SIG-M5 treated with dmso at 0.1 percent for 504 hours (cell line): Measurements from ENCODE around the gene NUP93.

Experiments
- DNase-seq: peaks from one replicate; lab custom pipeline; 2025; ENCODE audit not compliant: unreplicated experiment; lab: John Stamatoyannopoulos, UW

NUP93 gene

DNA sequence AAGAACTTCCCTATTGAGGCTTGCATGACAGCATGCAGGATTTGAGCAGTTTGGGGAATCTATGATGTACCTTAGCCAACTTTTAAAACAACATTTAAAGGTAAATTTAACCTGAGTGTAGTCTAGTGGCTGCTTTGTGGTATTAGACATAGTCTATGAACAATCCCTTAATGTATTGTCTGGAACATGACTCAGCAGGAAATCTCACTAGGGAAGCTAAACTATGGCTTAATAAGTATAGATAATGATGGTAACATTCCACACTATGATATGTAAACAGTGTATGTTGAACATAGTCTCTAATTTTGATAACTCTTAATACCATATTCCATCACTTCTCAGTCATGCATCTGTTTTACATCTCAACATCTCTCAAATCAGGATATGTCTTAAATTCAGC lies 83.0 kb downstream of the NUP93 start:
- DNase-seq: no peak

DNA sequence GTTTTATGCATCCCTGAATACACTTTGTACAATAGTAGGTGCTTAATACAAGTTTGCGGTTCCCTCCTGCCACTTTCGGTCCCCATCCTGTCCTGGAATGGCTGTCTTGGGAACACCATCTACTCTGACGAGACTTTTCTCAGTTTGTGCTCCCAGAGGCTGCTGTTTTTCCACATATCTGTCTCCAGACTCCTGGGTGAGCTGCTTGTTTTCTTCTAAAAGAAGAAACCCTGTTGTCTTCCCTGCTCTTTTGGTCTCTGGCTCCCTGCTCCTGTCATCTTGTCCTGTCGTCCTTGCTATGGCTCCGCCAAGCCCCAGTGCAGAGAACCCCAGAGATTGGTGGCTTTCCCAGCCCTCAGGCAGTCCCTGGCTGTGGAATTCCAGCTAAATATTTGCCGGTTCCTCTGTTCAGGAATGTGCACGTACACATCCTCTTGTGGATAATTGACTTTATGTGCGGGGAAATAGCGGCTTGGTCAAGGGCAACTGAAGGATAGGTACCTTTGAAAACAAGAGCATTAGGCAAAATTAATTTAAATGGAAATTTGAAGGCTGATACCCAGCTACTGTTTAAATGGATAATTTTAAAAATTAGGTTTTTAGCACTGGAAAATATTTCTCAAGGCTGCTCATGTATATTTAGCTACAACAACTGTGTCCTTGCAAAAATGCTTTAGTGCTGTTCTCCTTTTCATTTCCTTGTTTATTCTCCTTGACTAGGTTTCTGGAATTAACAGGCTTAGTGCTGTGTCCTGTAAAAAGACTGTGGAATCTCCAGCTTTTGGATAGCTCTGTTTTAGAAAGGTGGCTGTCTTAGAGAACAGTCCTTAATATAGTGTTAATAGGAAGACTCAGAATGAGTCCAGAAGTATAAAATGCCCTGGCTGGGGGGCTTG lies 84.9 kb downstream of the NUP93 start:
- no peak for DNase-seq

DNA sequence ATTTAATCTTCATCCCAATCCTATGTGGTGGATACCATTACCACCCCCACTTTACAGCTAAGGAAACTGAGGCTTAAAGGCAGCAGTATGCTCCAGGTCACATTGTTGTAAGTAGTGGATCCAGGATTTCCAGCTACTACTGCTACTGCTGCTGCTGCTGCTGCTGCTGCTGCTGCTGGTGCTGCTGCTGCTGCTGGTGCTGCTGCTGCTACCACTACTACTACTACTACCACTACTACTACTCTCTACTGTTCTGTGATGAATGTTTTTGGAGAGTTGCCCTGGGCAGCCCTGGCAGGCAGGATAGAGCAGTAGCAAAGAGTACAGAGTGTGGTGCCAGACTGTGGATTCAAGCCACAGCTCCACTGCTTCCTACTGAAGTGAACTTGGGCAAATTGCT lies 85.8 kb downstream of the NUP93 start:
- DNase-seq: no peak

DNA sequence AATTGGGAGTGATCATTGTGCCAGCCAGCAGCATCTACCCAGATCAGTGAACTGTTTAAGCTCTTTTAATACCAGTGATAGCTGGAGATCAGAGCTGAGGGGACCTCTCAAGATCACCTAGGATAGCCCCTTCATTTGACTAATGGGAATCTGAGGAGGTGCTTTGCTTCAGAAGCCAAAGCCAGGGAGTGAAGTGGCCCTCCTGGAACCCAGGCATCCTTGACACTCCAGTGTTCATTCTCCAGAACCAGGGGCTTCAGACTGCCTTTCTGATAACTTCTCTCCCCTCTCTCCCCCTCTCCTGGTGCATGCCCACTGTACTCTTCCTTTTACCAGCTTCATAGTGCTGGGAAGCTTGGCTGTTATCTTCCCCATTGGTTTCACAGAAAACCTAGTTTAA lies 87.1 kb downstream of the NUP93 start:
- DNase-seq: no peak

DNA sequence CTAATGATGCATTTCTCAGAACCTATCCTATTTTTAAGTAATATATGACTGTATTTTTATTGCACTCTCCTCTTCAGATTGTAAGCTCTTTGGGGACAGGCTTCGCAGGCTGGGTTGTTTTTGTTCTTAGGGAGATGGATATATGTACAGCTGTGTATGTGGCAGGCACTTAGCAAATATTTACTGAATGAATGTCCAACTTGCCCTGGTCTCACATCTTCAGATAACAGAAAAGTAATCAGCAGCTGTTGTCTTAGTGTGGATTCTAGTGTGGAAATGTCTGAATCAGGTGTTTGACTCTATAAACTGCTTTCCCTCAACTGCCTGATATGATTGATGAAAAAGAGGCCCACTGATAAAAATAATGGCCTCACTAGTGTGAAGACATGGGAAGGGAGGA lies 88.0 kb downstream of the NUP93 start:
- no peak for DNase-seq

DNA sequence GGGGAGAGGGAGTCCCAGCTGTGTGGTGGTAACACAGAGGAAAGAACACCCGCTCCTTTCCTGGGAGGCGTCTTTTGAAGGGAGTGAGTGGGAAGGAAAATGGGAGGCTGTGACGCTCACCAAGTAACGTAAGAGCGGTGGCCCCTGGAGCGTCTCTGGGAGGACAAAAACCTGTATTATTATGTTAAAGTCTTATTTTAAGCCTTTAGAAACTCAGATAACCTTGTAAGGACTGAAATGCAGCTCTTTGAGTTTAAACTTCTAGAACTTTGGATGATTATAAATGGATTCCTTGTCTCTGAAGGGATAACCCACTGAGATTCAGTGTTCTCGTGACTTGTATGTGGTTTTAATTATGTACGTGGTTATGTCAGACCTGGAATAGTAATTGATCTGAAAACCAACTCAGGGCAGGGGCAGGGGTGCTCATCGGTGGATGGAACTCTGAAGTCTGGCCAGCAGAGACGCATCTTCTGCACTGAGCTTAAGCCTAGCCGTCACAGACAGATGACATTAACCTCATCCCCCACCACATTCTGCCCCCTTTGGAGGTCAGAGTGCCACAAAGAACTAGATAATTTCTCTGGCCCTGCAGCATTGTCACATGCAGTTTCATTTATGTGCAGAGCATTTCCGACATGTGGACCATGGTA lies 93.3 kb downstream of the NUP93 start:
- no peak for DNase-seq

DNA sequence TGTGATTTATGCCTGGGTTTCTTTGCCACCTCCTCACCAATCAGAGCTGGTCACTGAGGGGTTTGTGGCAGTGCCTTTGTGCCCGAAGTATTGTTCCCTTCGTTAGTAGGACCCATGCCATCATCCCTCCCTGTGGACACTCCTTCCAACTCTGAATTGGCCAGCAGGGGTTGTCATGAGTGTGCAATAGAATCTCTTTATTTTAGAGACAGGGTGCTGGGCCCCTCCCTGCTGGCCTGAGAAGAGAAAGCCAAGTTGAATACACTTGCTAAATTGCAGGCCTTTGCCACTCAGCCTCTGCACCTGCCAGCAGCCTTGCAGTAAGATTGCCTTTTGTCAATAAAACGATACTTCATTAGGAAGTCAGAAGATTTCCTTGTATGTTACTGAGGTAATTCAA lies 94.4 kb downstream of the NUP93 start:
- no peak for DNase-seq

DNA sequence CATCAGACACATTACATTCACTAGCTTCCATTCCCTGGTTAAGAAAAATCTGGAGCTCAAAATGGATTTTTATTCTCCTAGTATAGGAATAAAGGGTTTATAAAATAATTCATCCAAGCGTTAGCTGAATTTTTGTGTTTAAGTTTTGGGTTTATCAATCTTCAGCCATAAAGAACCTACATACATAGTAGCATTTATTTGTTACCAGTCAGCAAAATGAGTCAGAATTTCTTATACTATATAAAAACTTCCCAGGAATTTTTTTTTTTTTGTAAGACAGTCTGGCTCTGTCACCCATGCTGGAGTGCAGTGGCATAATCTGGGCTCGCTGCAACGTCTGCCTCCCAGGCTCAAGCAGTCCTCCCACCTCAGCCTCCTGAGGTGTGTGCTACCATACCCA lies 94.9 kb downstream of the NUP93 start:
- DNase-seq: no peak

DNA sequence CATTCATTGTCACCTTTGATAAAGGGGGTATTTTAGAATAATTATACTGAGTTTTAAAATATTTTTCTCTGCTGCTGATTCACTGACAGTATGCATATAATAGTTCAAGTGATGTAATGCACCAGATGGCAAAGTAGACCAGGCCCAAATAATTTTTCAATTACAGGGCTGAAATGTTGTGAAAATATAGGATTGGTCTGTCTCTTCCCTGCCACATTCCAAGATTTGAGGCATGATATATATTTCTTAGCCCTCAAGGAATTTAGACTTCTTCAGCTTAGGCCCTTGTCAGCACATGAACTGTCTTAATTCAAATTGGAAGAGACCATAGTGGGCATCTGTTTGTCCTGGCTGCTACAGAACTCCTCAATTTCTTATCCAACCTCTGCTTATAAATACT lies 95.9 kb downstream of the NUP93 start:
- DNase-seq: no peak

DNA sequence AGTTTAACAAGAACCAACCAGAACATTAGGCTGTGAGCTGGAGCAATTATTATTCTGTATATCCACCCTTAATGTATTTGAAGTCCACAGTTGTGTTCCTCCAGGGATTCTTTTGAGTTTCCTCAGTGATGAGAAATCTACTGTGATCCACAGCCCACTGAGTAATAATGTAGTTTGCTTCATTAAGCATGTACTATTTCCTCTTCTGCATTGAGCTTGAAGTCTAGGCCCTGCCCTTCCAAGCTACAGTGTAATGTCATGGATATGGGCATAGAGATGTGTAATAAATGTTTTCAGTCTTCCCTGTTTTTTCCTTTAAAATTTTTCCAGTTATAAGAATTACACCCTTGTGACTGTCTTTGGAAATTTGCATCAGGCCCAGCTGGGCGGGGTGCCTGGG lies 98.7 kb downstream of the NUP93 start:
- no peak for DNase-seq

DNA sequence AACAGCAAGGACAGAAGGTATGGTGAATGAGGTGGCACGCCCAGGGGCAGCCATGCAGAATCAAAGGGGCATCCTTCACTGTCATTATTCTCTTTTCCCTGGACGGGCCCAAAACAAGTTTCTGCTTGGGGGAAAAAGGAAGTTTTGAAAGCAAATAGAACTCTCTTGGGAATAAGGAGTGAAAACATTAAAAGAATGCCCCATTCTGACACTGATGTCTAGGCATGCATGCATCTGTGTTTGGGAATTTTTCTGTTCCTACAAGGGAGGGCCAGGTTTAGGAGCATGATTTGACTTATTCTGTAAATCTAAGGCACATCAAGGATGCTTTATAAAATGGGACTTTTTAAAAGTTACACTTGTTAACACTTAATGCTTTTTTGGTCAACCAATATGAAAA lies 100.7 kb downstream of the NUP93 start:
- no peak for DNase-seq

DNA sequence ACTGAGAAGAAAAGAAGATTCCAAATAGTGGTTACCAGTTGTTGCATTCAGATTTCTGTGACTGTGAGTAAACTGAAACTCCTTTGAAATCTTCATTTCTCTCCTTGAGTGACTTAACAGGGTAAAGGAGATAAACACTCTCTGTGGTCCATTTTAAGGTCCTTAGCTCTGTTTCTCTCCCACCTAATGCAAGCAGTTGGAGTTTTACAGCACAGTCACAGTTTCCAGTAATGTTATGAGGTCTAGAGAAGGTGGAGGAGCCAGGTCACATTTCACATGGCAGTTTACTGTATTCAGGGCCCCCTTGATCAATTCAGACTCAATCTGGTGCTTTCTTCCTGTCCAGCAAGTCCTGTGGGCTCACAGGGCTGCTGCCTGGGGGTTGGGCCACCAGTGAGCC lies 102.8 kb downstream of the NUP93 start:
- no peak for DNase-seq

DNA sequence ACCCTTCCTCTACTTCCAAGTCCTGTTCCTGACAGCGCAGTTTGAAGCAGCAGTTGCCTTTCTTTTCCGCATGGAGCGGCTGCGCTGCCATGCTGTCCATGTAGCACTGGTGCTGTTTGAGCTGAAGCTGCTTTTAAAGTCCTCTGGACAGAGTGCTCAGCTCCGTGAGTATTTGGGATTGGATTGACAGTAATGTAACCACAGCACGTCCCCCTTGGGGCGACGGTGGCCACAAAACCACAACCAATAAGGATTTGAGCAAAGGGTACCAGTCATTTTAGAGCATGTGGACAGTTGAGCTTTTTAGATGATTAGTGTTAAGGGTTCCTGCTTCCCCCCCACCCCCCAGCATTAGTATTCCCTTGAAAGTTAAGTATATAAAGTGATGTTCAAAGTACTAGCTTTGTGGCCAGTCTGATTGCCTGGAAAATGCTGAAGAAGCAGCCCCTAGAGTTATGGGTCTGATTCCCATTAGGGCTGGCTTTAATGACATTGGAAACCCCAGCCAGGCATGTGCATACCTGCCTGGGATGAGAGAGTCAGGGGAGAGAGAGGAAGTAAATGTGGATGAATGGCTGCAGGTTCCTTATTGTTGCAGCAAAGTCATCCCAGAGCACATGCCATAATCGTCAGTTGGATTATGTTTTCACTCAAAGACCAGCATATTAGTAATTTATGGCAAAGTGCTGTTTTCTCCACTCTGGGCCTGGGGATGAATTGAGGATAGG lies 103.5 kb downstream of the NUP93 start:
- no peak for DNase-seq

DNA sequence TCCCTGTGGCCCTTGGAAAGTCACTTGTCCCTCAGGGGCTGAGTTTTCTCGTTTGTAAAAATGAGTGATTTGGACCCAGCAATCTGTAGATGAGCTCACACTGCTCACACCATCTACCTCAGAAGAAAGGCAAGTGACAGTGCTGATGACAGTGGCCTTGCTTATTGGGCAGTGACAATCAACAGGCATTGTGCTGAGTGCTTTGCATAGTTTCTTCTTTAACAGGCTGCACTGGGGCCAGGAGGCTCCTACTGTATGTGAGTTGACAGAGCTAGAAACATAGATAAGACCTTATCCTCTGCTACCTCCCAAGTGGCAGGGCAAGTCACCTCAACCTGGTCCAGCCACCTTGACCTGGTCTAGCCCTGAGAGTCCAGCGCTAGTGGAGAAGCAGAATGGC lies 105.4 kb downstream of the NUP93 start:
- no peak for DNase-seq

DNA sequence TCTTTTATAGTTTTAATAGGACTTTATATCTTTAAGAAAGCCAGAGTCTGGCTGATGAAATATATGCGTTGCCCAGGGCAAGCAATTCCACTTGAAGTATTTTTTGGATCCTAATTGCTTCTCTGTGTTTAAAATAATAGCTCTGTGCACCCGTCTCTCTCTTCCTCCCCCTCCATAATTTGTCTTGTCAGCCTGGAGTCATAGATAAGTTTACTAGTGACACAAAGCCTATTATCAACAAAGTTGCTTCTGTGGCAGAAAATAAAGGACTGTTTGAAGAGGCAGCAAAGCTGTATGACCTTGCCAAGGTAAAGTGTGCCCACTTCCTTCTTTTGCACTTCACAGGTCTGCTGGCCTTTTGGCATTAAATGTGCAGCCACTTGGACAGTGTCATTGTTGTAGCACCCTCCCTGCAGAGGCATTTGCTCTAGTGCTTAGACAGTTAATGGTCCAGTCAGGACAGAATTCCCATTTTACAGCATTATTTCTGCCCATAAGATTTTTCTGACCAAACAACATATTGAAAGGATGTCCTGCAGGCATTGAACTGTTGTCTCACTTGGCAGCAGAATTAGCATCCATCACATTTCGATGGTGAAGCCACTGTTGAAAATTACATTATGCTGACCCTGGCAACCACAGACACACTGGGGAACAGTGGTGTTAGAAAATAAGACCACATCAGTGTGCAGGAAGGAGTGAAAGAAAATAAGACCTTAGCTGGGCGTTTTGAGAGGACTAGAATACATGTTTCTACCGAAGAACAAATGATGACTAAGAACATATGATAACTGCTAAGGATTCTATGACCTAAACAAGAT lies 106.7 kb downstream of the NUP93 start:
- DNase-seq: no peak

DNA sequence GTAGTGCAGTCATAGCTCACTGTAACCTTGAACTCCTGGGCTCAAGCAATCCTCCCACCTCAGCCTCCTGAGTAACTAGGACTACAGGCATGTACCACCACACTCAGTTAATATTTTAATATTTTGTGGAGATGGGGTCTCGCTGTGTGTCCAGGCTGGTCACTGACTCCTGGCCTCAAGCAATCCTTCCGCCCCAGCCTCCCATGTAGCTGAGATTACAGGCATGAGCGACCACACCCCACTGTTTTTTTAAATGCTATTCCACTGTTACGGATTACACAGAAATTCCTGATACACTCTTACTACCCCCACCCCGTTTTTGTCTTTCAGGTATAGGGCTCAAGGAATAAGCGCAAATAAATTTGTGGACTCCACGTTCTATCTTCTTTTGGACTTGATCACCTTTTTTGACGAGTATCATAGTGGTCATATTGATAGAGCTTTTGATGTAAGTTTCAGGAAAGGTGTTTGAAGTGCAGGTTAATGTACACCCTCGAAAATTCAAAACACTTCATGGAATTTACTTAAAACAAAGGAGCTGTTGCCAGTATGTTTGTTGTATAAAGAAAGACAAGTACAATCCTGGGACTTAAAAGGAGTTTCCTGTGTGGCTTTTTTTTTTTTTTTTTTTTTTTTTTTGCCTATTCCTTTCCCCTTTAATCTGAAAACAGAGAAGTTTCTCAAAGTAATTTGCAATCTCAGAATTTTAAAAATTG lies 108.9 kb downstream of the NUP93 start:
- DNase-seq: no peak

DNA sequence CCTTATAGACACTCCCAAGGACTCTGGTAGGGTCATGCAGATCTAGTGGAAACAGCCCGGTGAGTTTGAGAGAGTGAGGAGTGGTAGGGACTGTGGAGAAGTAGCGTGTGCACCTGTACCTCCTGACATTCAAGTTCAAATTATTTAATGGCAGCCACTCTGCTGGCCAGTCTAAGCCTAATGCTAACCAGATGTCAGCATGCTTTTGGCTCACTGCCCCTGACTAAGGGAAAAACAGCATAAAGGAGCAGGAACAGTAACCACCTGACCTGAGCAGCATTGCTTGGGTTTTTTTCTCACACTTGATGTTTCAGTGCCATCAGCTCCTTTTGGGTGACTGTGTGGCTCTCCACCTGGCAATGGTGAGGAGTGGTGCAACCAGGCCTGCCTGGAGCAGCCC lies 111.3 kb downstream of the NUP93 start:
- no peak for DNase-seq

DNA sequence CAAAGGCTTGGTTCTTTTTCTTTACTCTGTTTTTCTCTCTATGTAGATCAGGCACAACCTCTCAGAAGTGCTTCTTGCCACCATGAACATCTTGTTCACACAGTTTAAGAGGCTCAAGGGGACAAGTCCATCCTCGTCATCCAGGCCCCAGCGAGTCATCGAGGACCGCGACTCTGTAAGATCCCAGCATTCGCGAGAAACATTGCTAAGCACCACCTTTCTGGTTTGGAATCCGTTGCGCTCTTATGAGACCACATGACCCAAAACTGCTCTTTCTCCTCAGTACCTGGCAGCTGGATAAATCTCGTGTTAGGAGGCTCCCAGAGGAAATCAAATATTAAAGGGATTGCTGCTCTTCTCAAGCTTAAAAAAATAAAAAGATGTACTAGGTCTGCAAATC lies 111.7 kb downstream of the NUP93 start:
- no peak for DNase-seq

DNA sequence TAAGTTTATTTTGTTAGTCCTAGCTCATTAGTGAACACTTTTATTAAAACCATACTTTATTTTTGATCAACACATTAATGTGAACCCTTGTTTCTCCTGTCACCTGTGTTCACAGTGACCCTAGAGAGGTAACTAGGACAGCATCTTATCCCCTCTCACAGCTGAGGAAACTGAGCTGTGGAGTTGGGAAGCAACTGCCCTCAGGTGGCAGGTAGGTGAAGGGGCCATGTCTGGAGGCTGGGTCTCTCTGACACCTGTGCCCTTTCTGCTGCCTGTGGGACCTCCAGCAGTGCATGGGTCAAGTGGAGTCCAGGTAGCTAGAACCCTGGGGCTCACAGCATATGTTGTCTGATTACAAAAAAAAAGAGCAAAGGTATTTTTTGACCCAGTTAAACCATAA lies 112.2 kb downstream of the NUP93 start:
- DNase-seq: no peak

DNA sequence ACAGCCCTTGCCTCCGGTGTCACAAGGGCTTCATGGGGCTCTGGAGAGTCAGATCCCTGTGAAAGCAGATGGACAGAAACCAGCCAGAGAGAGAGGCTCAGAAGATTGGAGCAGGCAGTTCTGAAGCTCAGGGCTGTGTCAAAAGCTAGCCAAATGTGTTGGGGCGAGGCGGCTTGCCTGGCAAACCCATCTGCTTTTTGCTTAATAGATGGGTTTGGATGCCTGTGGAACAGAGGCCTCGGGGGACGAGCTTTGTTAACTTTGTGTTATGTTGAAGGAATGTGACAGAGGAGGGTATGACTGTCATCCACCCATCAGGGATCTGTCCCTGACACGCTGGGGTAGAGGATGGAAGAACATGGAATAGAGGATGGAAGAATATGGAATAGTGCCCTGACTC lies 114.1 kb downstream of the NUP93 start:
- DNase-seq: no peak
